Measurements from ENCODE around the gene COL4A1.
A peak's percentile ranks its signal among the peaks of the same experiment; 100 is the strongest.

Gene COL4A1

GRCh38 chr13:110183910-110184309 is 123.0 kb downstream of the COL4A1 start:
- no peak for DNase-seq

- DNase-seq = no peak
Observed at GRCh38 chr13:110182461-110182860, 124.5 kb downstream of the COL4A1 start.

GRCh38 chr13:110182003-110182402 is 125.0 kb downstream of the COL4A1 start:
- no peak for DNase-seq

- no peak for DNase-seq
Observed at GRCh38 chr13:110179857-110180147, 127.2 kb downstream of the COL4A1 start.

- no peak for DNase-seq
Observed at GRCh38 chr13:110179116-110179856, 127.7 kb downstream of the COL4A1 start.

- DNase-seq = no peak
Observed at GRCh38 chr13:110177790-110178189, 129.2 kb downstream of the COL4A1 start.

GRCh38 chr13:110176431-110176830 is 130.5 kb downstream of the COL4A1 start:
- no peak for DNase-seq

- peak; percentile 13 for DNase-seq
Observed at GRCh38 chr13:110173247-110173818, 133.6 kb downstream of the COL4A1 start.

GRCh38 chr13:110170882-110171281 is 136.1 kb downstream of the COL4A1 start:
- no peak for DNase-seq

GRCh38 chr13:110170020-110170790 is 136.8 kb downstream of the COL4A1 start:
- DNase-seq = no peak

- no peak for DNase-seq
Observed at GRCh38 chr13:110168999-110169933, 137.7 kb downstream of the COL4A1 start.

GRCh38 chr13:110166598-110166997 is 140.4 kb downstream of the COL4A1 start:
- DNase-seq = no peak

- DNase-seq = no peak
Observed at GRCh38 chr13:110164706-110165105, 142.3 kb downstream of the COL4A1 start.

- no peak for DNase-seq
Observed at GRCh38 chr13:110162866-110163658, 143.9 kb downstream of the COL4A1 start.

- DNase-seq = no peak
Observed at GRCh38 chr13:110162053-110162452, 144.9 kb downstream of the COL4A1 start.

GRCh38 chr13:110161112-110161882 is 145.7 kb downstream of the COL4A1 start:
- DNase-seq = no peak

- no peak for DNase-seq
Observed at GRCh38 chr13:110158226-110158625, 148.7 kb downstream of the COL4A1 start.

GRCh38 chr13:110157718-110158117 is 149.2 kb downstream of the COL4A1 start:
- no peak for DNase-seq

GRCh38 chr13:110156301-110157049 is 150.5 kb downstream of the COL4A1 start:
- DNase-seq = no peak

- DNase-seq = no peak
Observed at GRCh38 chr13:110155072-110155471, 151.9 kb downstream of the COL4A1 start.
